HepG2 (cell line): Measurements from ENCODE around the gene GPT2. TPM values are rescaled to one million over a fixed set of nuclear protein-coding genes. Genes with fewer than 3 reads are reported as not detected.

Source experiments
- BCLAF1 ChIP-seq: fragments of 450-650 bp; IDR thresholded peaks from 2 replicates; pipeline ENCODE4 v1.6.1; 2017; ENCODE audit warnings: mild to moderate bottlenecking
- ELK4 ChIP-seq: sonication (generic); formaldehyde crosslinking; IDR thresholded peaks from 2 replicates; pipeline ENCODE4 v1.9.0; 2021; ENCODE audit warnings: missing genetic modification reagents, borderline replicate concordance
- GABPA ChIP-seq, 2 experiments: IDR thresholded peaks; 2 replicates each; pipeline ENCODE4 v1.6.1; 2011 to 2016; ENCODE audit warnings: low read depth in 2 of 2, low read length in 1 of 2, missing biosample characterization in 1 of 2, missing genetic modification characterization in 1 of 2
- GLMP ChIP-seq: sonication (generic); formaldehyde crosslinking; IDR thresholded peaks from 2 replicates; pipeline ENCODE4 v1.9.0; 2021; ENCODE audit warnings: missing genetic modification reagents, mild to moderate bottlenecking, borderline replicate concordance
- MAFK ChIP-seq, 2 experiments: IDR thresholded peaks in 1 of 2; conservative IDR thresholded peaks in 1 of 2; 2 replicates each; pipeline ENCODE4 v1.6.1; 2011; ENCODE audit warnings: improper control_type of control experiment in 2 of 2, low read length in 2 of 2
- MEIS2 ChIP-seq: sonication (generic); formaldehyde crosslinking; IDR thresholded peaks from 2 replicates; pipeline ENCODE4 v1.9.0; 2021; ENCODE audit warnings: mild to moderate bottlenecking, missing genetic modification reagents
- MNT ChIP-seq: fragments of 450-650 bp; IDR thresholded peaks from 2 replicates; pipeline ENCODE4 v1.6.1; 2016
- MTA1 ChIP-seq: sonication (generic); formaldehyde crosslinking; IDR thresholded peaks from 2 replicates; pipeline ENCODE4 v1.4.0; 2020; ENCODE audit warnings: missing genetic modification reagents, mild to moderate bottlenecking, borderline replicate concordance
- NFKBIZ ChIP-seq: IDR thresholded peaks from 2 replicates; pipeline ENCODE4 v1.6.1; 2018; ENCODE audit warnings: missing genetic modification reagents, missing compliant biosample characterization
- POLR2A ChIP-seq, 2 experiments: IDR thresholded peaks; 2 replicates each; pipeline ENCODE4 v1.6.1; 2011; ENCODE audit warnings: low read depth in 2 of 2, low read length in 2 of 2, mild to moderate bottlenecking in 1 of 2, moderate library complexity in 1 of 2; ENCODE audit not compliant: insufficient read depth in 1 of 2
- POLR2G ChIP-seq: fragments of 200-400 bp; formaldehyde crosslinking; IDR thresholded peaks from 2 replicates; pipeline ENCODE4 v1.6.1; 2018; ENCODE audit warnings: mild to moderate bottlenecking, low read depth, low read length, moderate library complexity
- polyA plus RNA-seq, 8 experiments: library from polyadenylated mRNA; depleted of rRNA in 3 of 8; stranded (reverse) in 7 of 8; unstranded in 1 of 8; fragments of >200 nt; fragmentation: Illumina TruSeq in 4 of 8; extraction: Trizol in 4 of 8; gene quantifications; 2 replicates each; pipeline versions ENCODE4 v1.2.1 to v1.2.3, GENCODE V29; 2011 to 2016; ENCODE audit warnings: low read depth in 4 of 8, missing spikeins in 1 of 8, mixed read lengths in 1 of 8; ENCODE audit not compliant: insufficient read depth in 1 of 8
- total RNA-seq, 5 experiments: library from RNA; depleted of rRNA; stranded (reverse); fragments of >200 nt; fragmentation: Illumina TruSeq; extraction: Trizol; gene quantifications; 2 replicates each; pipeline ENCODE4 v1.2.3, GENCODE V29; 2016; ENCODE audit warnings: low read depth in 1 of 5
- TF ChIP-seq, protein P1 (sequence below): sonication (generic); formaldehyde crosslinking; IDR thresholded peaks from 2 replicates; pipeline ENCODE4 v1.5.0; 2020; ENCODE audit warnings: mild to moderate bottlenecking, missing genetic modification reagents
- TF ChIP-seq, protein P2 (sequence below): sonication (generic); formaldehyde crosslinking; IDR thresholded peaks from 2 replicates; pipeline ENCODE4 v1.4.0; 2020; ENCODE audit warnings: mild to moderate bottlenecking, missing genetic modification reagents, borderline replicate concordance
- TF ChIP-seq, protein P3 (sequence below): IDR thresholded peaks from 2 replicates; pipeline ENCODE4 v1.6.1; 2016; ENCODE audit warnings: control low read depth

Gene GPT2
- total and polyA plus RNA-seq, 2 of the 13 experiments (the other 11 are each of a cell fraction or from before 2014, with no cell fraction given), result 138 to 267 TPM

DNA sequence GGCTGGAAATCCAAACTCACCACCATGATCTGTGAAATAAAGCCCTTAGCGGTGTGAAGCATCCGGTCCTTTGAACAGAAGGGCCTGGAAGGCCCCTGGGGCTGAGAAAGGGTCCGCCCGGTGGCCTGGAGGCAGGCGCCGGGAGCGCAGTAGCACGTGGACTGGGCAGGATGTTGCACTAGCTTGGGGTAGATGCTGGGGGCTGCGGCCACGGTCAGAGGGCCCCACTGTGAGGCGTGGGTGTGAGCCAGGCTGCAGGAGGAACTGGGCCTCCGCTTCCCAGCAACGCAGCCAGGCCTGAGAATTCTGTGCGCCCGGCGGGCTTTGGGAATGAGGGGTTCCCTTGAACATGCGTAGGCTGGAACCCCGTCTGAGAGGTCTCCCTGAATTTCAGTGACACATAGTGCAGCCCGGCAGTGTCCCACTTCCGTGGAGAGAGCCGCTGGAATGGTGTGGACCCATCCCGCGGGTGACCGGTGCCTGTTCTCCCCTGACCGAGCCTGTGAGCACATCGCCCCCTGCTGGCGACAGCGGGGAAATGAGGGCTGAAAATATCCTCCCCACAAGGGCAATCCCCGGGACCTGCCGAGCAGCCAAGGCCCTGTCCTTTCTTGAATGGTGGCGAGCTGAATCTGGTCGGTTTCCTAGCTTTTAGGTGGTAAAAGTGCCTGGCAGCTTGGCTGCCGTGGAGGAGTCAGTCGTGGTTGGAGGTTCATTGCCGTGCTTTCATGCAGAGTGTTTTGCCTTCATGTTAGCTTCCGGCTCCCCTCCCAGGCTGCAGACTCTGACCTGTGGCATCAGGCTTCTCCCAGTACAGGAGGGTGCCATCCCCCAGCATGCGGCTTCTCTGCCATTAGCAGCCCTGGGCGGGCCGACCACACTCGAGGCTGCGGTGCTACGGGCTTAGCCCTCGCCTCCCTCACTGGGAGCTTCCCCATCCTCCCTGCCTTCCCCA is 45.5 kb downstream of the GPT2 start (continued):
- TF ChIP-seq BCLAF1, result no peak
- TF ChIP-seq MTA1, result peak; percentile 50; the same call in 1 of the 2 replicates
- no peak for TF ChIP-seq GLMP (CRISPR knock-in tag)
- TF ChIP-seq, protein P1, sequence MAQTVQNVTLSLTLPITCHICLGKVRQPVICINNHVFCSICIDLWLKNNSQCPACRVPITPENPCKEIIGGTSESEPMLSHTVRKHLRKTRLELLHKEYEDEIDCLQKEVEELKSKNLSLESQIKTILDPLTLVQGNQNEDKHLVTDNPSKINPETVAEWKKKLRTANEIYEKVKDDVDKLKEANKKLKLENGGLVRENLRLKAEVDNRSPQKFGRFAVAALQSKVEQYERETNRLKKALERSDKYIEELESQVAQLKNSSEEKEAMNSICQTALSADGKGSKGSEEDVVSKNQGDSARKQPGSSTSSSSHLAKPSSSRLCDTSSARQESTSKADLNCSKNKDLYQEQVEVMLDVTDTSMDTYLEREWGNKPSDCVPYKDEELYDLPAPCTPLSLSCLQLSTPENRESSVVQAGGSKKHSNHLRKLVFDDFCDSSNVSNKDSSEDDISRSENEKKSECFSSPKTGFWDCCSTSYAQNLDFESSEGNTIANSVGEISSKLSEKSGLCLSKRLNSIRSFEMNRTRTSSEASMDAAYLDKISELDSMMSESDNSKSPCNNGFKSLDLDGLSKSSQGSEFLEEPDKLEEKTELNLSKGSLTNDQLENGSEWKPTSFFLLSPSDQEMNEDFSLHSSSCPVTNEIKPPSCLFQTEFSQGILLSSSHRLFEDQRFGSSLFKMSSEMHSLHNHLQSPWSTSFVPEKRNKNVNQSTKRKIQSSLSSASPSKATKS (CRISPR knock-in tag), result no peak
- TF ChIP-seq GABPA (IDR thresholded peaks at IDR 0.05; ENCODE audit: low read depth, low read length), result no peak
- TF ChIP-seq GABPA (CRISPR knock-in tag; IDR thresholded peaks at IDR 0.05; ENCODE audit: low read depth), result no peak
- peak; percentile 53; the same call in 1 of the 2 replicates for TF ChIP-seq POLR2G
- TF ChIP-seq MAFK (conservative IDR thresholded peaks at IDR 0.05 in 1 of 2, IDR thresholded peaks at IDR 0.05 in 1 of 2; ENCODE audit: low read length in 2 of 2), result no peak
- no peak for TF ChIP-seq MEIS2 (CRISPR knock-in tag)
- TF ChIP-seq, protein P2, sequence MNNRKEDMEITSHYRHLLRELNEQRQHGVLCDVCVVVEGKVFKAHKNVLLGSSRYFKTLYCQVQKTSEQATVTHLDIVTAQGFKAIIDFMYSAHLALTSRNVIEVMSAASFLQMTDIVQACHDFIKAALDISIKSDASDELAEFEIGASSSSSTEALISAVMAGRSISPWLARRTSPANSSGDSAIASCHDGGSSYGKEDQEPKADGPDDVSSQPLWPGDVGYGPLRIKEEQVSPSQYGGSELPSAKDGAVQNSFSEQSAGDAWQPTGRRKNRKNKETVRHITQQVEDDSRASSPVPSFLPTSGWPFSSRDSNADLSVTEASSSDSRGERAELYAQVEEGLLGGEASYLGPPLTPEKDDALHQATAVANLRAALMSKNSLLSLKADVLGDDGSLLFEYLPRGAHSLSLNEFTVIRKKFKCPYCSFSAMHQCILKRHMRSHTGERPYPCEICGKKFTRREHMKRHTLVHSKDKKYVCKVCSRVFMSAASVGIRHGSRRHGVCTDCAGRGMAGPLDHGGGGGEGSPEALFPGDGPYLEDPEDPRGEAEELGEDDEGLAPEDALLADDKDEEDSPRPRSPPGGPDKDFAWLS (CRISPR knock-in tag), result 0 out of 2 replicates have a peak, but pooled peaks have one; percentile 46
- TF ChIP-seq, protein P3, sequence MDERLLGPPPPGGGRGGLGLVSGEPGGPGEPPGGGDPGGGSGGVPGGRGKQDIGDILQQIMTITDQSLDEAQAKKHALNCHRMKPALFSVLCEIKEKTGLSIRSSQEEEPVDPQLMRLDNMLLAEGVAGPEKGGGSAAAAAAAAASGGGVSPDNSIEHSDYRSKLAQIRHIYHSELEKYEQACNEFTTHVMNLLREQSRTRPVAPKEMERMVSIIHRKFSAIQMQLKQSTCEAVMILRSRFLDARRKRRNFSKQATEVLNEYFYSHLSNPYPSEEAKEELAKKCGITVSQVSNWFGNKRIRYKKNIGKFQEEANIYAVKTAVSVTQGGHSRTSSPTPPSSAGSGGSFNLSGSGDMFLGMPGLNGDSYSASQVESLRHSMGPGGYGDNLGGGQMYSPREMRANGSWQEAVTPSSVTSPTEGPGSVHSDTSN (CRISPR knock-in tag), result no peak
- no peak for TF ChIP-seq NFKBIZ (CRISPR knock-in tag)
- TF ChIP-seq POLR2A (IDR thresholded peaks at IDR 0.05; ENCODE audit: insufficient read depth in 1 of 2, low read depth in 2 of 2, low read length in 2 of 2), result peak in 1 of 2 experiments; percentile 47; a peak in 1 of 4 replicates
- 0 out of 2 replicates have a peak, but pooled peaks have one; percentile 53 for TF ChIP-seq ELK4 (CRISPR knock-in tag)
- TF ChIP-seq MNT, result no peak
